Sciatic nerve (tissue), 2 donors: Measurements from ENCODE around the gene SUPT3H. TPM values are rescaled to one million over a fixed set of nuclear protein-coding genes. Genes with fewer than 3 reads are reported as not detected.

Experiments
- ATAC-seq: fragments of 200-7000 bp; cut with Tn5 transposase; one replicate; pipeline ENCODE4 v1.9.1; 2020; ENCODE audit warnings: mild to moderate bottlenecking, moderate library complexity
- DNase-seq: peaks from one replicate; pipeline ENCODE4 v3.0.0-alpha.2; 2020; ENCODE audit warnings: low spot score
- intact Hi-C: fragments of 100-400 bp; cut with DNase I; formaldehyde crosslinking; loops from one replicate; pipeline ENCODE4 v1.14.2; 2022
- total RNA-seq: library from RNA; stranded (reverse); fragmentation: NEBNext Ultra II Directional; extraction: Animal tissue kit (Norgen Biotek cat#: 25700); gene quantifications from one replicate; pipeline ENCODE4 v1.2.1, GENCODE V29; 2021
- donor health status: DM: no; HTN: no; CAD: no.
- donor health status: DM: no; HTN: no; CAD: no.

Gene SUPT3H
- total RNA-seq, 1 donor from 2014 or later: 12.9 TPM

- intact Hi-C loops: no loop called here
- DNase-seq (no peak), ATAC-seq (no peak)
Observed at GRCh38 chr6:44955145-44955544, 422.6 kb downstream of the SUPT3H start.

GRCh38 chr6:44954281-44954680 lies 423.5 kb downstream of the SUPT3H start:
- DNase-seq: no peak
- ATAC-seq: no peak
- intact Hi-C loops: no loop called here

DNA sequence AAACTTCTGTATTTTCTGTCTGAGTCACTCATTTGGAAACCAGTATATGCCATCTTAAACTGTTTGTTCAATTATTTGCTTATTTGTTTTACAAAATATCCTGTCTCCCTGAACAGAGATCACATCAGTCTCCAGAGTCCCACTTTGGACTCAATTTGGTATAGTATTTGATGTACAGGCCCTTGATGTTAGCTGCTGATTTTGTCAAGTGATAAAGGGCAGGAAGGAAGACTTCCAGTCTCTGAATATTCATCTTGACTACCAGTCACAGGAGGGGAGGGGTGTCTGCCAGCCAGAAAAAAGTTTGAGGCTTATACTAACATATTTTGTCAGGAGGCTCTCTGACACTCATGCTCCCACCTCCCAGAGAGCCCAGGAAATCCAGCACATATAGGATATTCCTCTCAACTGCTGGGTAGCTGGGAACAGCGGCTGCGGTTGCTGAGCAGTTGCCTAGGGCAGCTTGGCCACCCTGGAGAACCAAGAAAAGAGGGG lies 426.4 kb downstream of the SUPT3H start:
- DNase-seq (no peak), ATAC-seq (no peak)
- intact Hi-C loops: no loop called here

- DNase-seq (no peak), ATAC-seq (no peak)
- intact Hi-C loops: no loop called here
Observed at GRCh38 chr6:44949596-44950201, 428.0 kb downstream of the SUPT3H start.

- ATAC-seq: no peak
- intact Hi-C loops: no loop called here
- no peak for DNase-seq
Observed at GRCh38 chr6:44943541-44943940, 434.2 kb downstream of the SUPT3H start.

DNA sequence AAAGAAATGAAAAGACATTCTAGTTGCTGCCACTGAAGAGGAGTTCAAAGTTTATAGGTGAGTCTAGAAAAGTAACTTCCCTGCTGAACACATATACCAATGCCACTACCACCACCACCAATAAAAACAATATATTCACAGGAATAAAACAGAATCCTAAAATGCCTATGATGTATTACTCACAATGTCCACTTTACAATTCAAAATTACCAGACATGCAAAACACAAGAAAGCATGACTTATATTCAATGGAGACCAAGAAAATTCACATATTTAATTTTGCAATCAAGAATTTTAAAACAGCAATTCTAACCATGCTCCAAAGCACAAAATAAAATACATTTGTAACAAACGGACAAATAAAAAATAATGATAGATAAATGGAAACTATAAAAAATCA lies 434.9 kb downstream of the SUPT3H start:
- intact Hi-C loops: no loop called here
- ATAC-seq: no peak
- DNase-seq: no peak

DNA sequence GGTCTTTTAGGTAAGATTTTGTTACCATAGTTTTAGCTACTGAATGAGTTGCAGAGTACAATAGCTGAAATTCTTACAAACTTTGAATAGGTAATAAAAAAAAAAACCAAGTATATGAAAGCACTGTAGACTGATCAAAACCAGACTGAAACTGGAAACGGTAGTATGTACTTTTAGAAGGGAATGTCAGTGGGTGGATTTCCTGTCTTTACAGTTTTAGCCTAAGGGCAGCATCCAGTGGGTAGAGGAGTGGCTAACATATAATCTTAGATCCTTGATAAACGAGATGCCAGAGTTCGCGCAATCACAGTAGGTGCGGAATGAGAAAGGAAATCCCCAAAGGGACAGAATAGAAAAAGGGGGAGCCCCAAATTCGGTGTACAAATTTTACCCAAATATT lies 435.5 kb downstream of the SUPT3H start:
- intact Hi-C loops: no loop called here
- DNase-seq (no peak), ATAC-seq (no peak)

- no peak for DNase-seq
- ATAC-seq: no peak
- intact Hi-C loops: no loop called here
Observed at GRCh38 chr6:44940367-44940766, 437.4 kb downstream of the SUPT3H start.

GRCh38 chr6:44935693-44936300 lies 441.9 kb downstream of the SUPT3H start:
- DNase-seq (no peak), ATAC-seq (no peak)
- intact Hi-C loops: no loop called here

GRCh38 chr6:44933108-44933507 lies 444.6 kb downstream of the SUPT3H start:
- ATAC-seq (no peak), DNase-seq (no peak)
- intact Hi-C loops: no loop called here

- intact Hi-C loops: no loop called here
- ATAC-seq (no peak), DNase-seq (no peak)
Observed at GRCh38 chr6:44932651-44933091, 445.1 kb downstream of the SUPT3H start.

GRCh38 chr6:44931385-44931784 lies 446.3 kb downstream of the SUPT3H start:
- intact Hi-C loops: no loop called here
- ATAC-seq: no peak

DNA sequence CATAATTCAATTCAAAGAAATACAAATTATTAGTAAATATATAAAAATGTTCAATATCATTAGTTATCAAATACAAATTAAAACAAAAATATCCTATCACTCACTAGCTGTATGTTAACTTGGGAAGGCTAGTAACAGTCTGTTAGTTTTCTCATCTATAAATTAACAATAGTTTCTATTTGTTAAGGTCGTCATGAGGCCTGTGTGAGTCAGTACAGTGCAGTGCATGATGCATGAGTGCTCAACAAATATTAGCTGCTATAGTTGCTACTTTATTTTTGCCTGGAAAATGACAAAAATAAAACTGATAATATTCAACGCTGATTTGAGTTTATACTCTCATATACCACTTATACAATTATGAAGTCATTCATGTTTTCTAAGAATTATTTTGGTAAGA lies 451.2 kb downstream of the SUPT3H start:
- DNase-seq (no peak), ATAC-seq (no peak)
- intact Hi-C loops: no loop called here

More at GRCh38 chr6:44931385-44931784, 446.3 kb downstream of the SUPT3H start:
- DNase-seq: no peak

GRCh38 chr6:44925100-44925739 lies 452.5 kb downstream of the SUPT3H start:
- intact Hi-C loops: no loop called here
- ATAC-seq: no peak
- DNase-seq: no peak

GRCh38 chr6:44923444-44923843 lies 454.3 kb downstream of the SUPT3H start:
- intact Hi-C loops: no loop called here
- ATAC-seq (no peak), DNase-seq (no peak)

- DNase-seq (no peak), ATAC-seq (no peak)
- intact Hi-C loops: no loop called here
Observed at GRCh38 chr6:44921798-44922197, 455.9 kb downstream of the SUPT3H start.

DNA sequence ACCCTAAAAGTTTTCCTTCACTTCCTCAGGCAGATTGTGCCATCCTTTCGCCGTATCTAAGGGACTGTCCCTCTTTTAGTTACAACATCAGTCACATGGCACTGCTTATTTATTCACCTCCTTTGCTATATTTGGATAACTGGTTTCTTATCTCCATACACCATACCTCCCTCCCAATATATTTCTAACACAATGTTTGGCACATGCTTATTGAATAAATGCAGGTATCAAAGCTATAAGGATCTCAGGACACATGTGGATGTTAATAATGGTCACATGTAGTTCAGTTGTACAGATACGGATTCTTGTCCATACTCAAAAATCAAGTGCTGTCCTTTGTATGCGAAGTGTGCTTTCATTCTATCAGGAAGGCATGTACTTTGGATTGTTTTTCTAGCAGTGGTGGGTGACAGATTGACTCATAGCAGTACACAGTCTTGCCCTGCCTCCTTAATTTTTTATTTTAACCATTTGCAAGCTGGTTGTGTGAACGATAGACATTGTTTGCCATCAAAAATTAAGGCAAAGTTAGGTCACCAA lies 456.7 kb downstream of the SUPT3H start:
- intact Hi-C loops: no loop called here
- no peak for ATAC-seq
- DNase-seq: no peak

DNA sequence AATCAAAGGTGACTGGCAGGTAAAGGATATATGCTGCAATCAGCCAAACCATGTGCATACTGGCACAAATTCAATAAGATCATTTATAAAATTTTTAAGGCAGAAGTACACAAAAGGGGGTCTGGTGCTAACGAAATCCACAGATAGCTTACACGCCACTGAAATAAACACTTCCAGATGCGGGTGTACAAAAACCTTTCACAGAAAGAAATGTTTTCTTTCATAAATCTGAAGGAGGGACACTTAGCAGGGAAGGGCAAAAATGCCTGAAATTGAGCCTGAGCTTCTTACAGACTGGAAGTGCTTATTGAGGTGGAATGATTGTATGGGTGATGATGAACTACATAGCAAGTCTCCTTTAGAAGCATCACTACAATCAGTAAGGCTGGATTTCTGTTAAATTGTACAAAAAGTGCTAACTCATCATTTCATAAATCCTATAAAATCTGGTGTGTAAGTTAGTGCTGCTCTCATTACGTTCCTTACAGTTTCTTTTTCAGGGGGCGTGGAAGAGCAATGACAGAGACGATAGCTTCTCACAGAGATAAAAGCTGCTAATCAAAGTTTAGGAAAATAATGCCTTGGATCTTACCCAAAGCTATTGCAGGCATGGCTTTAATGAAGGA lies 458.9 kb downstream of the SUPT3H start:
- no peak for ATAC-seq
- no peak for DNase-seq
- intact Hi-C loops: no loop called here

GRCh38 chr6:44917430-44917829 lies 460.3 kb downstream of the SUPT3H start:
- ATAC-seq: no peak
- DNase-seq: no peak
- intact Hi-C loops: no loop called here

- DNase-seq (no peak), ATAC-seq (no peak)
- intact Hi-C loops: no loop called here
Observed at GRCh38 chr6:44915111-44915510, 462.6 kb downstream of the SUPT3H start.
